Motor neuron (in vitro differentiated cells): ENCODE results near the gene DOCK1. TPM values are rescaled to one million over a fixed set of nuclear protein-coding genes. Genes with fewer than 3 reads are reported as not detected.

Experiments used
- ATAC-seq, 8 experiments: fragments of 200-7000 bp; cut with Tn5 transposase; replicated peaks in 6 of 8; 2 replicates each; pipeline ENCODE4 v1.8.0; 2021; ENCODE audit warnings: mild to moderate bottlenecking in 8 of 8, moderate library complexity in 8 of 8
- H3K27ac ChIP-seq, 2 donors: fragments of 250-450 bp; sonication (Bioruptor Pico); 2 replicates each; pipeline ENCODE4 v1.9.0; 2021; ENCODE audit warnings: antibody characterized with exemption in 2 of 2, mild to moderate bottlenecking in 2 of 2, moderate library complexity in 1 of 2
- H3K4me1 ChIP-seq, 2 donors: fragments of 250-450 bp; sonication (Bioruptor Pico); replicated peaks in 1 of 2; 2 replicates each; pipeline ENCODE4 v1.6.1; 2021; ENCODE audit warnings: antibody characterized with exemption in 2 of 2, mild to moderate bottlenecking in 2 of 2, moderate library complexity in 1 of 2
- H3K4me3 ChIP-seq, 5 donors: fragments of 250-450 bp; sonication (Bioruptor Pico); 2 replicates each; pipeline ENCODE4 v1.9.0; 2021; ENCODE audit warnings: antibody characterized with exemption in 5 of 5, mild to moderate bottlenecking in 5 of 5, moderate library complexity in 4 of 5
- WGBS, 10 experiments: fragments of 450-650 bp; shearing (Covaris generic); methylation state at CpG; one replicate each; pipeline ENCODE4 v1.0.0; 2022; 5-methylcytosine and 5-hydroxymethylcytosine counted together
- in situ Hi-C, 9 experiments: fragments of 400-800 bp; cut with MboI; loops; one replicate each; pipeline ENCODE4 v1.15.0; 2021; ENCODE audit warnings: low sequenced_read_pairs in 9 of 9, low pct_unique_long_range_greater_than_20kb in 2 of 9; ENCODE audit not compliant: unreplicated experiment in 9 of 9
- total RNA-seq, 8 experiments: library from RNA; unstranded; fragments of 300-600 nt; gene quantifications; 2 replicates each; pipeline versions ENCODE4 v1.2.3 to v1.2.4, GENCODE V29; 2022

The DOCK1 gene
- total RNA-seq, 8 experiments from 2014 or later: 8.8 to 85.4 (median 23.0) TPM

GRCh38 chr10:127137391-127137790, 232.2 kb downstream of the DOCK1 start:
- in situ Hi-C loops: no loop called here
- Histone ChIP-seq H3K4me3 (no peak overlapping the region), H3K4me1 (peaks cover 7 to 42% of the 10 kb centered on the region in 2 donors), H3K27ac (no peak overlapping the region)
- ATAC-seq: no peak
- 79 to 100% (median 94%) methylated on average over 2 to 7 of the region's 7 CpGs; no CpG with 5 or more reads in 2 of the 10 experiments for WGBS, 10 experiments

- no peak for ATAC-seq
- Histone ChIP-seq H3K27ac (no peak overlapping the region), H3K4me3 (no peak overlapping the region), H3K4me1 (peaks cover 27 to 54% of the 10 kb centered on the region in 2 donors)
- no CpG with 5 or more reads among the region's 6 CpGs for WGBS, 10 experiments
- in situ Hi-C loops: no loop called here
Measured at GRCh38 chr10:127142136-127142535, 236.9 kb downstream of the DOCK1 start.

DNA sequence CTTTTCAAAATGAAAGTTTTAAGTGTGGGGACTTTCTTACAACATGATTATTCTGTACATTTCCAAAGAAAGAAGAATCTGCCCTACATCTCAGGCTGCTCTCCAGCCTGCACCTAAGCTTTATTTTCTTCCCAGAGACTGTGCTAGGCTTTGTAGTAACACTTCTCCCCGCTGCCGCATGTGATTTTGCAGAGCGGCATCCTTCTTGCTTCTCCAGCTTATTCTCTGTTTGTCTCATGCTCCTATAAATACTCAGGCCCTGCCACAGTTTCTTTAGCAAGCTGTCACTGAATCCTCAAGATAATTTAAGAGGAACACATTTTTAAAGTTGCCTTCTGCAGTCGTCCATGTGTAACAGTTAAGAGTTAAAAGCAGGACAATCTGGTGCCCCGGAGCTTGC, 237.6 kb downstream of the DOCK1 start:
- Histone ChIP-seq H3K4me1 (peaks cover 30 to 53% of the 10 kb centered on the region in 2 donors), H3K4me3 (no peak overlapping the region), H3K27ac (no peak overlapping the region)
- in situ Hi-C loops: no loop called here
- peak in 3 of 8 experiments; percentile 8 to 50 (median 24) for ATAC-seq
- WGBS, 10 experiments: 6 to 77% (median 60%) methylated on average over 2 to 5 of the region's 5 CpGs; no CpG with 5 or more reads in 3 of the 10 experiments

GRCh38 chr10:127145173-127145572, 239.9 kb downstream of the DOCK1 start:
- no peak for ATAC-seq
- Histone ChIP-seq H3K4me3 (no peak overlapping the region), H3K4me1 (peaks cover 46 to 71% of the 10 kb centered on the region in 2 donors), H3K27ac (no peak overlapping the region)
- in situ Hi-C loops: no loop called here
- 60 to 90% (median 82%) methylated on average over 1 to 3 of the region's 6 CpGs; no CpG with 5 or more reads in 6 of the 10 experiments for WGBS, 10 experiments

GRCh38 chr10:127146661-127147060, 241.4 kb downstream of the DOCK1 start:
- WGBS, 10 experiments: 30 to 100% (median 91%) methylated on average over 2 to 9 of the region's 9 CpGs; no CpG with 5 or more reads in 2 of the 10 experiments
- Histone ChIP-seq H3K4me3 (no peak overlapping the region), H3K4me1 (peaks cover 46 to 71% of the 10 kb centered on the region in 2 donors), H3K27ac (no peak overlapping the region)
- in situ Hi-C loops: no loop called here
- peak in 5 of 8 experiments; percentile 28 to 58 (median 48) for ATAC-seq

DNA sequence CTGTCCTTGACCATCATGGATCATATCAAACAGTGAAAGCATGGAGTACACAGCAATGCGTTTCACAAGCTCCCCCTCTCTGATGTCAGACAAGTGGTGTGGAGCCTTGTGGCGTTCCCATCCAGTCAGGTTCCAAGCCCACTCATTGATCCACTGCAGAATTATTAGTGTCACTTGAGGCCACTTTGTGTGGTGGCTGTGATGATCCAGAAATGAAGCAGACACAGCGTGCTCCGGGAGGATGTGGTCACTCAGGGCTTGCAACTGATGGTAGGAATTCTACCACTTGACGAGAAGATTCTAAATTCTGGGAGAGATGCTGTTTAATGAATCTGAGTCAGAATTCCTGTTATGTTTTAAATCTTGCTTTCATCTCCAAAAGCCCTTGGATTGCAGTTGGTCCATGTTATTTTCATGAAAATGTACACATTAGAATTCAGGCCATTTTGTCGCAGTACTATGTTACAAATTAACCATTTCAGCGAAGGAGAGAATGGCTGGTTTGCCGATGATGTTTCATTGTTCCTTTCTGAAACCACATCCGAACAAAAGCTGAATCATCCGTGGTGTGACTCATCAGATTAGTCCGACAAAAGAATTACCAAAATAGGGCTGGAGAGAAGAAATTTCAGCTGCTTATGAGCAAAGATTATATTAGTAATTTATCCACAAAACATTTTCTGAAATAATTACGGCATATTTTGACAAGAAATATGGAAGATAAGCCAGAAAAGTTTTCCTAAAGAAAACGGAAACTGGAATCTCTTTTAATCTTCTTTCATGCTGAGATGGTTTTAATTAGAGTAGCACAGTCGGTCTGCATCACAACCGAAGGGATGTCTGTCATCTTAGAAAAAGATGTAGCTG, 243.1 kb downstream of the DOCK1 start:
- in situ Hi-C loops: no loop called here
- WGBS, 10 experiments: 6 to 64% (median 43%) methylated on average over 5 to 15 of the region's 15 CpGs
- Histone ChIP-seq H3K4me1 (peaks cover 37 to 57% of the 10 kb centered on the region in 2 donors), H3K27ac (peak overlapping the region; percentile 6 to 44), H3K4me3 (no peak overlapping the region)
- peak in 7 of 8 experiments; percentile 5 to 42 (median 26) for ATAC-seq

DNA sequence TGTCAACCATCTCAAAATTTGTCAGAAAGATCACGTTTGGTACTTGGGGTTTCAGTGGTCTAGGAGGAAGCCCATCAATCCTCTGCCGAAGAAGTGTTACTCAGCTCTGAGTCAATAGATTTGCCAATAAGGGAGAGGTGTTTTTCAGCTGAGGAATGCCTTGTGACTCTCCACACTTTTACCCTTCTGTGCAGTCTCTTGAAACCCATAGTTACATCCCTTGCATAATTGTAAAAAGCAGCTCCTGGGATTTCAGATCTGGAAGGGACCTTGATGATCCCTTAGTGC, 243.6 kb downstream of the DOCK1 start:
- 0 to 67% (median 33%) methylated on average over 1 to 2 of the region's 2 CpGs; no CpG with 5 or more reads in 5 of the 10 experiments for WGBS, 10 experiments
- Histone ChIP-seq H3K4me1 (peaks cover 31 to 51% of the 10 kb centered on the region in 2 donors), H3K4me3 (no peak overlapping the region), H3K27ac (peak overlapping the region; percentile 42 to 44)
- ATAC-seq: peak in 7 of 8 experiments; percentile 4 to 41 (median 34)
- in situ Hi-C loops: no loop called here

DNA sequence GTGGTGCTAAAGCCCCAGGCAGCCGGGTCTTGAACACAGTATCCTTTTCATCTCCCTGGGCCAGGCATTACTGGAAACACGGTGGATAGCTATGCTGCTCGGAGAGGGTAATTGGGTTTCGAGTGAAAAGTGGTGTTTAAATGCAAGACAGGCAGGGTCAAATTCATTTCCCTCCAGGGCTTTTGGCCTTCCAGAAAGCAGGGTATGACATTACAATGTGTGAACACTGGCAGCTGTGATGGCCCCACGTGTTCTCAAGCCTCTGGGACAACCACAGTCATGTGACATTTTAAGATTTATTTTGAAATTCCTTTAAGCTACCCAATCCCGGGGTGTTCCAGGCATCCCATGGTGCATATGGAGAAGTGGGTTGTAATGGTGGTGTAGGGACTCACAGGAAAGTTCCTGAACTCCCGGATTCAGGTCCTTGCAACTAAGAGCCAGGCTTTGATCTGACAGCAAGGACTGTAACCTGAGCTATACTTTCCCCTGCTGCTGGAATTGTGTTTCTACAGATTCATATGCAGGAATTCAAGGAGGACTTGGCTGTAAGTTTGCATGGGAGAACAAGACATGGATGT, 244.4 kb downstream of the DOCK1 start:
- 16 to 74% (median 31%) methylated on average over 2 to 5 of the region's 7 CpGs; no CpG with 5 or more reads in 2 of the 10 experiments for WGBS, 10 experiments
- peak; percentile 18 to 89 (median 74) for ATAC-seq
- no peak overlapping the region for H3K4me3 ChIP-seq
- in situ Hi-C loops: no loop called here
- peak overlapping the region; percentile 42 to 44 for H3K27ac ChIP-seq
- peaks cover 27 to 44% of the 10 kb centered on the region in 2 donors for H3K4me1 ChIP-seq

- no peak overlapping the region for H3K4me3 ChIP-seq
- in situ Hi-C loops: no loop called here
- 20 to 100% (median 60%) methylated on average over 1 to 5 of the region's 5 CpGs; no CpG with 5 or more reads in 3 of the 10 experiments for WGBS, 10 experiments
- peaks cover 27 to 41% of the 10 kb centered on the region in 2 donors for H3K4me1 ChIP-seq
- ATAC-seq: peak in 6 of 8 experiments; percentile 2 to 69 (median 28)
- H3K27ac ChIP-seq: no peak overlapping the region
Measured at GRCh38 chr10:127150136-127150535, 244.9 kb downstream of the DOCK1 start.

DNA sequence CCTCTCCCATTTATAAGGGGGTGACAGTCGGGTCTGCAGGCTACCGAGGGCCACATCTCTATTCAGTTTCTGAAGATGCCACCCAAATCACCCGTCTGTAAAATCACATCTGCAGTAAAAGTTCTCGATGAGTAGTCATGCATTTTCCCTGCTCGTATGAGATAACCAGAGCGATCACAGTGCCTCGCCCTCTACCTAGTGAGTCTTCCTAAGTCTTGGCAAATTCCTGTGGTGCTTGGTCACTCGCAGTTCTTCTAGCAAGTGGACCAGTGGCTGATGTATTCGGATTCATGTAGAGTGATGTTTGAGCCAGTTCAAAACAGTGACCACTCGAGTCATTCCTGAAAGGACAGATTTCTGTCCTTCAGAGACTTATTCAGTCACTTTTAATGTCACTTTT, 246.3 kb downstream of the DOCK1 start:
- ATAC-seq: no peak
- peaks cover 24 to 33% of the 10 kb centered on the region in 2 donors for H3K4me1 ChIP-seq
- H3K27ac ChIP-seq: no peak overlapping the region
- 82 to 100% (median 95%) methylated on average over 1 to 10 of the region's 10 CpGs; no CpG with 5 or more reads in 1 of the 10 experiments for WGBS, 10 experiments
- in situ Hi-C loops: no loop called here
- H3K4me3 ChIP-seq: no peak overlapping the region

- Histone ChIP-seq H3K4me1 (peaks cover 22 to 33% of the 10 kb centered on the region in 2 donors), H3K4me3 (no peak overlapping the region), H3K27ac (no peak overlapping the region)
- ATAC-seq: no peak
- WGBS, 10 experiments: 83 to 100% (median 95%) methylated on average over 1 to 8 of the region's 9 CpGs; no CpG with 5 or more reads in 2 of the 10 experiments
- in situ Hi-C loops: no loop called here
Measured at GRCh38 chr10:127151981-127152699, 246.9 kb downstream of the DOCK1 start.

GRCh38 chr10:127153181-127153580, 248.0 kb downstream of the DOCK1 start:
- ATAC-seq: no peak
- no peak overlapping the region for H3K27ac ChIP-seq
- no peak overlapping the region for H3K4me3 ChIP-seq
- WGBS, 10 experiments: 78 to 100% (median 85%) methylated on average over 2 to 4 of the region's 4 CpGs; no CpG with 5 or more reads in 4 of the 10 experiments
- peaks cover 26 to 34% of the 10 kb centered on the region in 2 donors for H3K4me1 ChIP-seq
- in situ Hi-C loops: no loop called here
